ENCODE data around the gene RCSD1.

RCSD1 gene

GRCh38 chr1:167694691-167695090 is 64.7 kb downstream of the RCSD1 start:
- H3K18ac ChIP-seq (ENCODE audit: low read length) = no peak overlapping the region
- H4K12ac ChIP-seq (ENCODE audit: low read depth, low read length) = no peak overlapping the region
- no CpG with 5 or more reads among the region's 2 CpGs for WGBS (ENCODE audit: extremely low coverage, insufficient coverage, insufficient read length)
- H3K4ac ChIP-seq (ENCODE audit: low read depth, low read length) = no peak overlapping the region
- H4K8ac ChIP-seq (ENCODE audit: low read depth, low read length) = no peak overlapping the region
- no peak overlapping the region for H3K4me3 ChIP-seq (ENCODE audit: low read depth, low read length)
- peaks cover 29 to 31% of the 10 kb centered on the region in 2 experiments for H3K4me1 ChIP-seq (ENCODE audit: control insufficient read depth in 1 of 2, insufficient read depth in 2 of 2, low read length in 2 of 2)
- DNase-seq = peak; percentile 67 to 79
- H2AK5ac ChIP-seq (ENCODE audit: low read length) = no peak overlapping the region
- H2BK120ac ChIP-seq (ENCODE audit: insufficient read depth, low read length, poor library complexity) = no peak overlapping the region
- H4K91ac ChIP-seq (ENCODE audit: low read depth, low read length) = peak overlapping the region; percentile 15
- H3K9me3 ChIP-seq (ENCODE audit: insufficient read depth, low read depth, low read length) = no peaks in the 10 kb centered on the region
- no peak overlapping the region for H2AFZ ChIP-seq (ENCODE audit: insufficient read depth, low read length, poor library complexity)
- H3K79me1 ChIP-seq (ENCODE audit: low read length) = peaks cover 16% of the 10 kb centered on the region
- H3K27me3 ChIP-seq (ENCODE audit: insufficient read depth, low read length) = no peaks in the 10 kb centered on the region
- H3K36me3 ChIP-seq (ENCODE audit: control insufficient read depth in 1 of 2, insufficient read depth in 2 of 2, low read length in 2 of 2) = no peaks in the 10 kb centered on the region
- no peak overlapping the region for H2BK5ac ChIP-seq (ENCODE audit: low read depth, low read length, poor library complexity)
- H3K79me2 ChIP-seq (ENCODE audit: control insufficient read depth, insufficient read depth, low read length, poor library complexity) = no peaks in the 10 kb centered on the region
- no peak overlapping the region for H3K14ac ChIP-seq (ENCODE audit: low read length)
- no peak overlapping the region for H3K9ac ChIP-seq (ENCODE audit: low read length)
- H3K4me2 ChIP-seq (ENCODE audit: low read length) = no peak overlapping the region
- no peak overlapping the region for H3K27ac ChIP-seq (ENCODE audit: low read depth, low read length)
- no peak overlapping the region for H3K23ac ChIP-seq (ENCODE audit: low read length)
- H2BK12ac ChIP-seq (ENCODE audit: low read length) = no peak overlapping the region

DNA sequence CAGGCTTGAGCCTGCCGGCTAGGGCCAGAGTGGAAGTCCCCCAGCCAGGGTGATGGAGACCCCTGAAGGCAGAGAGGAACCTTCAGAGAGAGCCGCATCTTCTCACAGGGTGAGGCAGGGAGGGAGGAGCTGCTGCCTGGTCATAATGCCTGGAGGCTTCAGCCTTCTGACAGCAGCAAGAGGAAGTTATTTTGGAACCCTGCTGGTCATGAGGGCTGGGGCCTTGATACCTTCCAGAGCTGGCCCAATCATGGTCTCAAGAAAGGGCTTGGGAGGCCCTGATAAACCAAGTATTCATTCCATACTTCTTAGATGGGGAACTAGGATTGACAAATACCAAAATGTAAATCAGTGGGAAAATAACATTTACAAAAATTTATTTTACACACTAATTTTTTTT is 65.1 kb downstream of the RCSD1 start:
- Histone ChIP-seq H4K91ac (ENCODE audit: low read depth, low read length) (no peak overlapping the region), H4K12ac (ENCODE audit: low read depth, low read length) (no peak overlapping the region), H2BK120ac (ENCODE audit: insufficient read depth, low read length, poor library complexity) (no peak overlapping the region), H3K4me3 (ENCODE audit: low read depth, low read length) (no peak overlapping the region), H3K9me3 (ENCODE audit: insufficient read depth, low read depth, low read length) (no peaks in the 10 kb centered on the region), H3K4ac (ENCODE audit: low read depth, low read length) (no peak overlapping the region), H2BK12ac (ENCODE audit: low read length) (no peak overlapping the region), H3K36me3 (ENCODE audit: control insufficient read depth in 1 of 2, insufficient read depth in 2 of 2, low read length in 2 of 2) (no peaks in the 10 kb centered on the region), H3K4me2 (ENCODE audit: low read length) (no peak overlapping the region), H2AFZ (ENCODE audit: insufficient read depth, low read length, poor library complexity) (no peak overlapping the region), H3K18ac (ENCODE audit: low read length) (no peak overlapping the region), H2AK5ac (ENCODE audit: low read length) (no peak overlapping the region), H3K4me1 (ENCODE audit: control insufficient read depth in 1 of 2, insufficient read depth in 2 of 2, low read length in 2 of 2) (peaks cover 24 to 27% of the 10 kb centered on the region in 2 experiments), H3K9ac (ENCODE audit: low read length) (no peak overlapping the region), H3K23ac (ENCODE audit: low read length) (no peak overlapping the region), H3K27ac (ENCODE audit: low read depth, low read length) (peak overlapping the region; percentile 70), H3K79me1 (ENCODE audit: low read length) (peaks cover 12% of the 10 kb centered on the region), H3K79me2 (ENCODE audit: control insufficient read depth, insufficient read depth, low read length, poor library complexity) (no peaks in the 10 kb centered on the region), H2BK5ac (ENCODE audit: low read depth, low read length, poor library complexity) (no peak overlapping the region), H3K27me3 (ENCODE audit: insufficient read depth, low read length) (no peaks in the 10 kb centered on the region), H4K8ac (ENCODE audit: low read depth, low read length) (no peak overlapping the region), H3K14ac (ENCODE audit: low read length) (no peak overlapping the region)
- DNase-seq = peak; percentile 94 to 97
- WGBS (ENCODE audit: extremely low coverage, insufficient coverage, insufficient read length) = no CpG with 5 or more reads among the region's 2 CpGs

DNA sequence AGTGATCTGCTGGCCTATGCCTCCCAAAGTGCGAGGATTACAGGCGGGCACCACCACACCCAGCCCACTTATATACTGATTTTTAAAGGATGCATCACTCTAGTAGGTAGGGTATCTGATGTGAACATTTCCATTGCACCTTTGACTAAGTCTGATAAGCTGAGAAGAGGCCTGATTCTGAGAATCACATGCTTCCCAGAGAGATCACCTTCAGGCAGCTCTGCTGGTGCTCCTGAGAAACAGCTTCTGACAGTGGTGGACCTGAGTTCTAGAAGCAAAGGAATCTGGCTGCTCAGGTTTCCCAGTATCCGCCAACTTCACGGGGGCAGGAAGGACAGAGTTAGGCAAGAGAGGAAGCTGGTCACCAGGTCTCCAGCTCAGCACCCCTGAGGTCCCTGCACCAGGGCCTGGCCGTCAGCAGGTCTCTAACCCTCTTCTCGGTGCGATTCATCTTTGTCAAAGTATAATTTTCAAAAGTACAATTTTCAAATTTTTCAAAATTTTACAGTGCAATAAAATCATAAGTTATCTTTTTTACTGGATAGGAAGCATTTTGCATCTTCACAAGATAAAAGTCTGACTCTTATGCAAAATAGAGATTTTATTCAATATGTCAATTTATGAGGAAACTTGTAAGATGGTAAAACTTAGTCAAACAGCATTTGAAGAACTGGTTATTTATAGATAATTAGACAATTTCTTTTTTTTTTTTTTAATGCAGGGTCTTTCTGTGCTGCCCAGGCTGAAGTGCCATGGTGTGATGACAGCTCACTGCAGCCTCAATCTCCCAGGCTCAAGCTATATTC is 65.9 kb downstream of the RCSD1 start:
- Histone ChIP-seq H2AK5ac (ENCODE audit: low read length) (no peak overlapping the region), H3K4me3 (ENCODE audit: low read depth, low read length) (no peak overlapping the region), H3K9me3 (ENCODE audit: insufficient read depth, low read depth, low read length) (no peaks in the 10 kb centered on the region), H4K8ac (ENCODE audit: low read depth, low read length) (peak overlapping the region; percentile 45), H3K4me2 (ENCODE audit: low read length) (no peak overlapping the region), H3K14ac (ENCODE audit: low read length) (peak overlapping the region; percentile 71), H3K27ac (ENCODE audit: low read depth, low read length) (peak overlapping the region; percentile 70), H3K4ac (ENCODE audit: low read depth, low read length) (no peak overlapping the region), H3K23ac (ENCODE audit: low read length) (no peak overlapping the region), H2AFZ (ENCODE audit: insufficient read depth, low read length, poor library complexity) (no peak overlapping the region), H2BK12ac (ENCODE audit: low read length) (peak overlapping the region; percentile 7), H2BK120ac (ENCODE audit: insufficient read depth, low read length, poor library complexity) (peak overlapping the region; percentile 20), H4K91ac (ENCODE audit: low read depth, low read length) (peak overlapping the region; percentile 38), H2BK5ac (ENCODE audit: low read depth, low read length, poor library complexity) (peak overlapping the region; percentile 31), H3K79me1 (ENCODE audit: low read length) (peaks cover 12% of the 10 kb centered on the region), H3K4me1 (ENCODE audit: control insufficient read depth in 1 of 2, insufficient read depth in 2 of 2, low read length in 2 of 2) (peaks cover 23 to 25% of the 10 kb centered on the region in 2 experiments), H3K79me2 (ENCODE audit: control insufficient read depth, insufficient read depth, low read length, poor library complexity) (no peaks in the 10 kb centered on the region), H3K27me3 (ENCODE audit: insufficient read depth, low read length) (no peaks in the 10 kb centered on the region), H3K18ac (ENCODE audit: low read length) (peak overlapping the region; percentile 15), H4K12ac (ENCODE audit: low read depth, low read length) (no peak overlapping the region), H3K9ac (ENCODE audit: low read length) (no peak overlapping the region), H3K36me3 (ENCODE audit: control insufficient read depth in 1 of 2, insufficient read depth in 2 of 2, low read length in 2 of 2) (no peaks in the 10 kb centered on the region)
- peak; percentile 89 to 95 for DNase-seq
- WGBS (ENCODE audit: extremely low coverage, insufficient coverage, insufficient read length) = no CpG with 5 or more reads among the region's 7 CpGs

GRCh38 chr1:167697667-167698141 is 67.7 kb downstream of the RCSD1 start:
- Histone ChIP-seq H3K27ac (ENCODE audit: low read depth, low read length) (no peak overlapping the region), H2AK5ac (ENCODE audit: low read length) (no peak overlapping the region), H4K12ac (ENCODE audit: low read depth, low read length) (no peak overlapping the region), H3K9ac (ENCODE audit: low read length) (no peak overlapping the region), H2BK12ac (ENCODE audit: low read length) (peak overlapping the region; percentile 12), H3K4ac (ENCODE audit: low read depth, low read length) (no peak overlapping the region), H4K8ac (ENCODE audit: low read depth, low read length) (no peak overlapping the region), H3K4me3 (ENCODE audit: low read depth, low read length) (no peak overlapping the region), H3K79me2 (ENCODE audit: control insufficient read depth, insufficient read depth, low read length, poor library complexity) (no peaks in the 10 kb centered on the region), H3K27me3 (ENCODE audit: insufficient read depth, low read length) (no peaks in the 10 kb centered on the region), H3K23ac (ENCODE audit: low read length) (no peak overlapping the region), H3K4me1 (ENCODE audit: control insufficient read depth in 1 of 2, insufficient read depth in 2 of 2, low read length in 2 of 2) (peaks cover 23 to 26% of the 10 kb centered on the region in 2 experiments), H2AFZ (ENCODE audit: insufficient read depth, low read length, poor library complexity) (no peak overlapping the region), H3K36me3 (ENCODE audit: control insufficient read depth in 1 of 2, insufficient read depth in 2 of 2, low read length in 2 of 2) (no peaks in the 10 kb centered on the region), H4K91ac (ENCODE audit: low read depth, low read length) (no peak overlapping the region), H3K79me1 (ENCODE audit: low read length) (peaks cover 10% of the 10 kb centered on the region), H3K9me3 (ENCODE audit: insufficient read depth, low read depth, low read length) (no peaks in the 10 kb centered on the region), H2BK120ac (ENCODE audit: insufficient read depth, low read length, poor library complexity) (no peak overlapping the region), H2BK5ac (ENCODE audit: low read depth, low read length, poor library complexity) (no peak overlapping the region), H3K14ac (ENCODE audit: low read length) (no peak overlapping the region), H3K4me2 (ENCODE audit: low read length) (no peak overlapping the region), H3K18ac (ENCODE audit: low read length) (no peak overlapping the region)
- WGBS (ENCODE audit: extremely low coverage, insufficient coverage, insufficient read length) = no CpG with 5 or more reads among the region's 14 CpGs
- DNase-seq = no peak

Measured in trophoblast cell (in vitro differentiated cells and primary cell).